Epithelial cell of proximal tubule (primary cell): Measurements from ENCODE around the gene GORAB. TPM values are rescaled to one million over a fixed set of nuclear protein-coding genes. Genes with fewer than 3 reads are reported as not detected.

Experiments used
- DNase-seq: peaks from one replicate; pipeline ENCODE4 v3.0.0-alpha.2; 2011; ENCODE audit warnings: low read depth
- H3K4me3 ChIP-seq: 2 replicates; pipeline ENCODE4 v1.5.1; 2011; ENCODE audit warnings: low read depth, mild to moderate bottlenecking, low read length
- total RNA-seq: library from RNA; depleted of rRNA; stranded (reverse); fragments of >200 nt; gene quantifications from 2 replicates; pipeline ENCODE4 v1.2.3, GENCODE V29; 2015
- TF ChIP-seq, protein P1 (sequence below): conservative IDR thresholded peaks from 2 replicates; pipeline ENCODE4 v1.5.1; 2012; ENCODE audit warnings: low read depth, mild to moderate bottlenecking, low read length

Gene GORAB
- total RNA-seq, 1 donor from 2014 or later = 7.7 TPM

DNA sequence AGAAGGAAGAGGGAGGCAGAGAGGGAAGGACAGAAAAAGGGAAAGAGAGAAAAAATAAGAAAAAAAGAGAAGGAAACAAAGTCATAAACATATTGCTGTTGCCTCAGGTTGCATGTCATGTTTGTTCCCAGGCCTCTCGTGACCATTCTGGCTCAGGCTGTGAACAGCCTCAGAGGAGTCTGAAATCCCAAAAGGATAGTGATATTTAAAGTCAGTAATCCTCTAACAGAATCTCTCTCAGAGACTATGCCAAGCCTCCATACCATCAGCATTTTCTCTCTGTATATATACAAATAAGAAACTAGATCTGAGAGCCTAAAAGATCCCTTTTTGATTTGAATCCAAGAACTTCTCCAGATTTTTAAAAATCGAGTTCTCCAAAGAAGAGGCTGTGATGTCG lies 35.2 kb downstream of the GORAB start:
- no peak for DNase-seq
- H3K4me3 ChIP-seq = no peak overlapping the region
- TF ChIP-seq, protein P1, sequence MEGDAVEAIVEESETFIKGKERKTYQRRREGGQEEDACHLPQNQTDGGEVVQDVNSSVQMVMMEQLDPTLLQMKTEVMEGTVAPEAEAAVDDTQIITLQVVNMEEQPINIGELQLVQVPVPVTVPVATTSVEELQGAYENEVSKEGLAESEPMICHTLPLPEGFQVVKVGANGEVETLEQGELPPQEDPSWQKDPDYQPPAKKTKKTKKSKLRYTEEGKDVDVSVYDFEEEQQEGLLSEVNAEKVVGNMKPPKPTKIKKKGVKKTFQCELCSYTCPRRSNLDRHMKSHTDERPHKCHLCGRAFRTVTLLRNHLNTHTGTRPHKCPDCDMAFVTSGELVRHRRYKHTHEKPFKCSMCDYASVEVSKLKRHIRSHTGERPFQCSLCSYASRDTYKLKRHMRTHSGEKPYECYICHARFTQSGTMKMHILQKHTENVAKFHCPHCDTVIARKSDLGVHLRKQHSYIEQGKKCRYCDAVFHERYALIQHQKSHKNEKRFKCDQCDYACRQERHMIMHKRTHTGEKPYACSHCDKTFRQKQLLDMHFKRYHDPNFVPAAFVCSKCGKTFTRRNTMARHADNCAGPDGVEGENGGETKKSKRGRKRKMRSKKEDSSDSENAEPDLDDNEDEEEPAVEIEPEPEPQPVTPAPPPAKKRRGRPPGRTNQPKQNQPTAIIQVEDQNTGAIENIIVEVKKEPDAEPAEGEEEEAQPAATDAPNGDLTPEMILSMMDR = no peak

DNA sequence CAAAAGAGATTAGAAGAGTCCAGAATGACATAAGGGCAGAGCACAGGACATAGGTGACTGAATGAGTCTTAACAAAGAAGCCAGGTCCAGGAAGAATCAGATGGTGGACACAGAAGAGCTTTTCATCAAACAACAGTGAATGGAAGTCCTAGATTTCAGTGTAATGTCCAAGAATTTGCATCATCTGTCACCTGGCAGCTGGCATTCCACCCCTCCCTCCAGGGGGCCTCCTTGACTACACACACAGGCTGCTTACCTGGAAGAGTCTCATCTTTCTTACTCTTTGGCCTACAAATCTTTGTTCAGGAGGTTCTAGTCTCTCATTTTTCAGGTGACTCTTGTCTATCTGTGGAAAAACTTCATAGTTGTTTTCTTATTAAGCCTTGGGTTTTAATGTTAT lies 36.2 kb downstream of the GORAB start:
- DNase-seq = no peak
- TF ChIP-seq, protein P1 = no peak
- H3K4me3 ChIP-seq = no peak overlapping the region

DNA sequence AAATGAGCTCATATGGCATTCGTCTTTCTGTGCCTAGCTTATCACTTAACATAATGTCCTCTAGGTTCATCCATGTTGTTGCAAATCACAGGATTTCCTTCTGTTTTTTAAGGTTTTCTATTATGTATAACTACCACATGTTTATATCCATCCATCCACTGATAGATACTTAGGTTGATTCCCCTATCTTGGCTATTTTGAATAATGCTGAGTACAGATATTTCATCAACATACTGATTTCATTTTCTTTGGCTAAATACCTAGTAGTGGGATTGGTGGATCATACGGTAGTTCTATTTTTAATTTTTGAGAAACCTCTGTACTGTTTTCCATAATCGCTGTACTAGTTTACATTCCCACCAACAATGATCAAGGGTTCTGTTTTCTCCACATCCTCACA lies 45.0 kb downstream of the GORAB start:
- TF ChIP-seq, protein P1 = no peak
- DNase-seq = no peak
- no peak overlapping the region for H3K4me3 ChIP-seq

DNA sequence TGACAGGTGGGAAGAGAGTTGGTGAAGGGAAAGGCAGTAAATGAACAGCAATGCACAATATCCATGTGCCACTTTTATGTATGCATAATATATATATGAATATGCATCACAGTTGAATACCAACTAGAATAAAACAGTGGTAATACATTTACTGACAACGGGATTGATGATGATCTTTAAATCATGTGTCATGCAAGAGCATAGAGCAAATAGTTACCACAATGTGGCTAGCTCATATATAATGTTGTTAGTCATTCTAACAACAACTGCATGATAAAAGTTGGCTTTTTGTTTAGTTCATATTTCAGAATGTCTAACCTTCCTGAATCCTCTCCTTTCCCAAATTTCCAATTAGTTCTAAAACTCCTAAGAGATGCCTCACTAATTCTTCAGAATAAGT lies 46.4 kb downstream of the GORAB start:
- TF ChIP-seq, protein P1 = no peak
- no peak overlapping the region for H3K4me3 ChIP-seq
- no peak for DNase-seq

DNA sequence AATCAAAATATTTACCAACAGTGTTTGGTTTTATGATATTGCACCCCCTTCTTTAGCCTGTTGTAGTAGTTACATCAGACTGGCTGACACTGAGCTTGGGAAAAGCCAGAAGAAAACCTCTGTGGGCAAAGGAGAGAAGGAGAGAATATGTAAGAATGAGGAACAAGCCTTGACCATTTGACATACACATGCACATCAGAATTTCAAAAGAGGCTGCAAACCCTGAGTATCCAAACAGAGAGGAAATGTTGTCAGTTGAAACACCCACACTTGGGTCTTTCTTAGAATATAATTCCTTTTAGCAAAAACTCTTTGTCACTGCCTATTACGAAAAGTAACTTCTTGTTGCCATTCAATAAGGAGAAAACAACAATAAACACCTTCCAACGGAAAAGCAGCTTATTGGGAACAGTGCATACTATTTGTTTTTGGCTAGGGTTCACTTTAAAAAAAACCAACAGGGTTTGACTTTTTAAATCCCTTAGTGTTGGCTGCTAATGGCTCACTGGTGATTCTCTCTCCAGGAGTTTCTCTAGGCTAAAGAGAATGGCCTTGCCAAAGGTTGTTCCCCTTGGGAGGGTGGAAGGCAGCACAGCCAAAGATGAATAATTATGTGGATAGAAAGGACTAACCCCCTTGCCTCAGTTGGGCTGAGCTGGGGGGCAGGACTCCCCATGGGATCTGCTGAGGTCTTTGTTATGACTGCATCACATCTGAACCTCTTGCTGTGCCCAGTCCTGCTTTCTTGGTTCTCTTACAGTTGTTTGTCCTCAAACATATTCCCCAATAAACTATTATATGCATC lies 48.9 kb downstream of the GORAB start:
- H3K4me3 ChIP-seq = no peak overlapping the region
- no peak for DNase-seq
- TF ChIP-seq, protein P1 = no peak

DNA sequence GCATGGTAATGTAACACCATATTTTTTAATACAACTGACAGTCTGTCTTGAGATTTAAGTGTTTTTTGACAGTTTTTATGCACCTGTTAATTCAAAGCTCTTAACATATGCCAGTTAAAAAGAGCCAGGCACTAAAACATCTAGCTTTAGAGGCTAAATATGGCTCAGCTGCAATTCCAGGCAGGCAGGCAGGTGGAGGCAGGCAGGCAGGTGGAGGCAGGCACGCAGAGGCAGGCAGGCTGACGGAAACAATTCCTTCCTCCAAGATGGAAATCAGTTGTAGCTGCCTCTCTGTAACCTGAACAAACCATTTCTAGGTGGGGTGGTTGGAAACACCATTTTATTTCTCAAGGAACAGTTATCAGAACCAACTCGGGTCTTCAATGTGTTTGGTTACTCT lies 51.2 kb downstream of the GORAB start:
- TF ChIP-seq, protein P1 = no peak
- DNase-seq = no peak
- no peak overlapping the region for H3K4me3 ChIP-seq
